HEK293 (cell line): ENCODE data around the gene FOXN3.

Experiments used
- GLI2 ChIP-seq: fragments of 450-650 bp; formaldehyde crosslinking; IDR thresholded peaks from 2 replicates; pipeline ENCODE4; 2017; ENCODE audit warnings: missing biosample characterization, missing genetic modification characterization, low read depth, borderline replicate concordance
- ZNF121 ChIP-seq: fragments of 450-650 bp; formaldehyde crosslinking; IDR thresholded peaks from 2 replicates; pipeline ENCODE4 v1.5.1; 2016; ENCODE audit warnings: missing biosample characterization, missing genetic modification characterization

- TF ChIP-seq GLI2 (tag by site-specific recombination) (no peak), ZNF121 (tag by site-specific recombination) (no peak)
Measured at GRCh38 chr14:89356927-89357326, 60.1 kb downstream of the FOXN3 start.
